HepG2 (cell line): ENCODE measurements around the gene TOM1L2. TPM values are rescaled to one million over a fixed set of nuclear protein-coding genes. Genes with fewer than 3 reads are reported as not detected.
A peak's percentile ranks its signal among the peaks of the same experiment; 100 is the strongest.

Source experiments
- ATF1 ChIP-seq: IDR thresholded peaks from 2 replicates; pipeline ENCODE4 v1.6.1; 2016; ENCODE audit warnings: mild to moderate bottlenecking, control low read depth
- BRF2 ChIP-seq: sonication (generic); formaldehyde crosslinking; IDR thresholded peaks from 2 replicates; pipeline ENCODE4 v1.8.1; 2022; ENCODE audit warnings: mild to moderate bottlenecking, missing genetic modification reagents
- EEA1 ChIP-seq: sonication (generic); formaldehyde crosslinking; IDR thresholded peaks from 2 replicates; pipeline ENCODE4 v1.5.1; 2020; ENCODE audit warnings: mild to moderate bottlenecking, missing genetic modification reagents, borderline replicate concordance
- GATAD2A ChIP-seq: IDR thresholded peaks from 2 replicates; pipeline ENCODE4 v1.6.1; 2016
- IRF9 ChIP-seq: sonication (generic); formaldehyde crosslinking; IDR thresholded peaks from 2 replicates; pipeline ENCODE4 v1.8.0; 2022; ENCODE audit warnings: missing genetic modification reagents, mild to moderate bottlenecking, borderline replicate concordance
- KAT8 ChIP-seq: IDR thresholded peaks from 2 replicates; pipeline ENCODE4 v1.6.1; 2016; ENCODE audit warnings: missing genetic modification reagents, missing compliant biosample characterization
- RFX1 ChIP-seq: fragments of 450-650 bp; IDR thresholded peaks from 2 replicates; pipeline ENCODE4 v1.6.1; 2017
- SKI ChIP-seq: fragments of 450-650 bp; IDR thresholded peaks from one replicate; pipeline ENCODE4 v1.6.1; 2018; ENCODE audit warnings: mild to moderate bottlenecking; ENCODE audit not compliant: partially characterized antibody
- SP4 ChIP-seq: sonication (generic); formaldehyde crosslinking; IDR thresholded peaks from 2 replicates; pipeline ENCODE4 v1.8.1; 2023; ENCODE audit warnings: mild to moderate bottlenecking, missing genetic modification reagents
- ZFY ChIP-seq: sonication (generic); formaldehyde crosslinking; IDR thresholded peaks from 2 replicates; pipeline ENCODE4 v1.4.0; 2020; ENCODE audit warnings: missing genetic modification reagents
- ZNF24 ChIP-seq: fragments of 450-650 bp; IDR thresholded peaks from 2 replicates; pipeline ENCODE4 v1.6.1; 2017; ENCODE audit warnings: antibody characterized with exemption, mild to moderate bottlenecking
- ZNF546 ChIP-seq: sonication (generic); formaldehyde crosslinking; conservative IDR thresholded peaks from 2 replicates; pipeline ENCODE4 v1.8.1; 2023; ENCODE audit warnings: mild to moderate bottlenecking, missing genetic modification reagents
- ZNF891 ChIP-seq: sonication (generic); formaldehyde crosslinking; IDR thresholded peaks from 2 replicates; pipeline ENCODE4 v1.5.0; 2020; ENCODE audit warnings: mild to moderate bottlenecking, missing genetic modification reagents
- ZSCAN20 ChIP-seq: sonication (generic); formaldehyde crosslinking; IDR thresholded peaks from 2 replicates; pipeline ENCODE4 v1.4.0; 2020; ENCODE audit warnings: missing genetic modification reagents, mild to moderate bottlenecking, borderline replicate concordance
- polyA plus RNA-seq, 8 experiments: library from polyadenylated mRNA; depleted of rRNA in 3 of 8; stranded (reverse) in 7 of 8; unstranded in 1 of 8; fragments of >200 nt; fragmentation: Illumina TruSeq in 4 of 8; extraction: Trizol in 4 of 8; gene quantifications; 2 replicates each; pipeline versions ENCODE4 v1.2.1 to v1.2.3, GENCODE V29; 2011 to 2016; ENCODE audit warnings: low read depth in 4 of 8, missing spikeins in 1 of 8, mixed read lengths in 1 of 8; ENCODE audit not compliant: insufficient read depth in 1 of 8
- total RNA-seq, 5 experiments: library from RNA; depleted of rRNA; stranded (reverse); fragments of >200 nt; fragmentation: Illumina TruSeq; extraction: Trizol; gene quantifications; 2 replicates each; pipeline ENCODE4 v1.2.3, GENCODE V29; 2016; ENCODE audit warnings: low read depth in 1 of 5
- TF ChIP-seq, protein P1 (sequence below): sonication (generic); formaldehyde crosslinking; IDR thresholded peaks from 2 replicates; pipeline ENCODE4 v1.4.0; 2020; ENCODE audit warnings: missing genetic modification reagents
- TF ChIP-seq, protein P2 (sequence below), 2 experiments: fragments of 450-650 bp in 1 of 2; sonication (generic) in 1 of 2; formaldehyde crosslinking; IDR thresholded peaks; 2 replicates each; pipeline versions ENCODE4 v1.5.0 to v1.8.0; 2020 to 2022; ENCODE audit warnings: mild to moderate bottlenecking in 1 of 2, missing genetic modification reagents in 1 of 2
- TF ChIP-seq, protein P3 (sequence below): sonication (generic); formaldehyde crosslinking; IDR thresholded peaks from 2 replicates; pipeline ENCODE4 v1.8.0; 2023; ENCODE audit warnings: mild to moderate bottlenecking, missing genetic modification reagents
- TF ChIP-seq, protein P4 (sequence below), 2 experiments: sonication (generic) in 1 of 2; formaldehyde crosslinking in 1 of 2; IDR thresholded peaks; 2 replicates each; pipeline versions ENCODE4 v1.4.0 to v1.6.1; 2018 to 2020; ENCODE audit warnings: missing genetic modification reagents in 2 of 2, borderline replicate concordance in 1 of 2, low read depth in 1 of 2, mild to moderate bottlenecking in 1 of 2, missing biosample characterization in 1 of 2

Gene TOM1L2
- total and polyA plus RNA-seq, 2 of the 13 experiments (the other 11 are each of a cell fraction or from before 2014, with no cell fraction given): 4.7 to 7.4 TPM

GRCh38 chr17:17972126-17972951 is at the start of gene TOM1L2, which contains the start of gene DRC3 (continued):
- TF ChIP-seq, protein P1, sequence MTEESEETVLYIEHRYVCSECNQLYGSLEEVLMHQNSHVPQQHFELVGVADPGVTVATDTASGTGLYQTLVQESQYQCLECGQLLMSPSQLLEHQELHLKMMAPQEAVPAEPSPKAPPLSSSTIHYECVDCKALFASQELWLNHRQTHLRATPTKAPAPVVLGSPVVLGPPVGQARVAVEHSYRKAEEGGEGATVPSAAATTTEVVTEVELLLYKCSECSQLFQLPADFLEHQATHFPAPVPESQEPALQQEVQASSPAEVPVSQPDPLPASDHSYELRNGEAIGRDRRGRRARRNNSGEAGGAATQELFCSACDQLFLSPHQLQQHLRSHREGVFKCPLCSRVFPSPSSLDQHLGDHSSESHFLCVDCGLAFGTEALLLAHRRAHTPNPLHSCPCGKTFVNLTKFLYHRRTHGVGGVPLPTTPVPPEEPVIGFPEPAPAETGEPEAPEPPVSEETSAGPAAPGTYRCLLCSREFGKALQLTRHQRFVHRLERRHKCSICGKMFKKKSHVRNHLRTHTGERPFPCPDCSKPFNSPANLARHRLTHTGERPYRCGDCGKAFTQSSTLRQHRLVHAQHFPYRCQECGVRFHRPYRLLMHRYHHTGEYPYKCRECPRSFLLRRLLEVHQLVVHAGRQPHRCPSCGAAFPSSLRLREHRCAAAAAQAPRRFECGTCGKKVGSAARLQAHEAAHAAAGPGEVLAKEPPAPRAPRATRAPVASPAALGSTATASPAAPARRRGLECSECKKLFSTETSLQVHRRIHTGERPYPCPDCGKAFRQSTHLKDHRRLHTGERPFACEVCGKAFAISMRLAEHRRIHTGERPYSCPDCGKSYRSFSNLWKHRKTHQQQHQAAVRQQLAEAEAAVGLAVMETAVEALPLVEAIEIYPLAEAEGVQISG: peak; percentile 22; the same call in 1 of the 2 replicates
- TF ChIP-seq GATAD2A (CRISPR knock-in tag) (no peak), SKI (peak; percentile 32), ZNF546 (CRISPR knock-in tag) (0 out of 2 replicates have a peak, but pooled peaks have one; percentile 50), IRF9 (peak; percentile 81; the same call in 1 of the 2 replicates), ZFY (CRISPR knock-in tag) (peak; percentile 85), KAT8 (peak; percentile 33; the same call in 1 of the 2 replicates), SP4 (CRISPR knock-in tag) (peak; percentile 98), EEA1 (CRISPR knock-in tag) (0 out of 2 replicates have a peak, but pooled peaks have one; percentile 32), RFX1 (peak; percentile 89), ATF1 (CRISPR knock-in tag) (peak; percentile 95), ZNF24 (no peak), BRF2 (CRISPR knock-in tag) (0 out of 2 replicates have a peak, but pooled peaks have one; percentile 25), ZSCAN20 (CRISPR knock-in tag) (peak; percentile 36; the same call in 1 of the 2 replicates), ZNF891 (CRISPR knock-in tag) (peak; percentile 73)
- TF ChIP-seq, protein P2, sequence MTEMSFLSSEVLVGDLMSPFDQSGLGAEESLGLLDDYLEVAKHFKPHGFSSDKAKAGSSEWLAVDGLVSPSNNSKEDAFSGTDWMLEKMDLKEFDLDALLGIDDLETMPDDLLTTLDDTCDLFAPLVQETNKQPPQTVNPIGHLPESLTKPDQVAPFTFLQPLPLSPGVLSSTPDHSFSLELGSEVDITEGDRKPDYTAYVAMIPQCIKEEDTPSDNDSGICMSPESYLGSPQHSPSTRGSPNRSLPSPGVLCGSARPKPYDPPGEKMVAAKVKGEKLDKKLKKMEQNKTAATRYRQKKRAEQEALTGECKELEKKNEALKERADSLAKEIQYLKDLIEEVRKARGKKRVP (CRISPR knock-in tag; IDR thresholded peaks at IDR 0.05): peak in 1 of 2 experiments; percentile 29; a peak in 1 of 4 replicates
- TF ChIP-seq, protein P3, sequence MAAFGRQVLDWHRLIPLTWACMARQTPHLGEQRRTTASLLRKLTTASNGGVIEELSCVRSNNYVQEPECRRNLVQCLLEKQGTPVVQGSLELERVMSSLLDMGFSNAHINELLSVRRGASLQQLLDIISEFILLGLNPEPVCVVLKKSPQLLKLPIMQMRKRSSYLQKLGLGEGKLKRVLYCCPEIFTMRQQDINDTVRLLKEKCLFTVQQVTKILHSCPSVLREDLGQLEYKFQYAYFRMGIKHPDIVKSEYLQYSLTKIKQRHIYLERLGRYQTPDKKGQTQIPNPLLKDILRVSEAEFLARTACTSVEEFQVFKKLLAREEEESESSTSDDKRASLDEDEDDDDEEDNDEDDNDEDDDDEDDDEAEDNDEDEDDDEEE (CRISPR knock-in tag): 0 out of 2 replicates have a peak, but pooled peaks have one; percentile 64
- TF ChIP-seq, protein P4, sequence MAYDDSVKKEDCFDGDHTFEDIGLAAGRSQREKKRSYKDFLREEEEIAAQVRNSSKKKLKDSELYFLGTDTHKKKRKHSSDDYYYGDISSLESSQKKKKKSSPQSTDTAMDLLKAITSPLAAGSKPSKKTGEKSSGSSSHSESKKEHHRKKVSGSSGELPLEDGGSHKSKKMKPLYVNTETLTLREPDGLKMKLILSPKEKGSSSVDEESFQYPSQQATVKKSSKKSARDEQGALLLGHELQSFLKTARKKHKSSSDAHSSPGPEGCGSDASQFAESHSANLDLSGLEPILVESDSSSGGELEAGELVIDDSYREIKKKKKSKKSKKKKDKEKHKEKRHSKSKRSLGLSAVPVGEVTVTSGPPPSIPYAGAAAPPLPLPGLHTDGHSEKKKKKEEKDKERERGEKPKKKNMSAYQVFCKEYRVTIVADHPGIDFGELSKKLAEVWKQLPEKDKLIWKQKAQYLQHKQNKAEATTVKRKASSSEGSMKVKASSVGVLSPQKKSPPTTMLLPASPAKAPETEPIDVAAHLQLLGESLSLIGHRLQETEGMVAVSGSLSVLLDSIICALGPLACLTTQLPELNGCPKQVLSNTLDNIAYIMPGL (CRISPR knock-in tag; IDR thresholded peaks at IDR 0.05; ENCODE audit: borderline replicate concordance in 1 of 2, low read depth in 1 of 2): peak in 1 of 2 experiments; percentile 66; a peak in 2 of 4 replicates
